ENCODE measurements around the gene ABCC1.

- no peak for TF ChIP-seq POLR2A (IDR thresholded peaks at IDR 0.05; ENCODE audit: extremely low read depth, insufficient read length)
- no peak for TF ChIP-seq CTCF (IDR thresholded peaks at IDR 0.05; ENCODE audit: low read depth, low read length)
- TF ChIP-seq MAX (IDR thresholded peaks at IDR 0.05; ENCODE audit: low read depth, low read length): no peak
These were observed 70.9 kb downstream of the ABCC1 start for GRCh38 chr16:16020291-16020690.
